Activated T-cell treated with anti-CD3 and anti-CD28 coated beads for 4 hours (primary cell): ENCODE results near the gene PPP2R1B.
"Not testable (repeated sequence)": the region's sequence is repeated elsewhere in the genome, so short reads cannot be mapped to it uniquely, and the experiment has no call there.

Source experiments
- DNase-seq: peaks from one replicate; pipeline ENCODE4 v3.0.0-alpha.2; 2020

PPP2R1B gene

GRCh38 chr11:111765984-111766833, at the start of gene PPP2R1B:
Gene PPP2R1B (minus strand): TSS chr11:111766389. CDS start chr11:111766361, 28 bp downstream.
- peak; percentile 52 for DNase-seq

GRCh38 chr11:111815489-111815888, 49.3 kb upstream of the PPP2R1B start:
- no peak for DNase-seq

DNA sequence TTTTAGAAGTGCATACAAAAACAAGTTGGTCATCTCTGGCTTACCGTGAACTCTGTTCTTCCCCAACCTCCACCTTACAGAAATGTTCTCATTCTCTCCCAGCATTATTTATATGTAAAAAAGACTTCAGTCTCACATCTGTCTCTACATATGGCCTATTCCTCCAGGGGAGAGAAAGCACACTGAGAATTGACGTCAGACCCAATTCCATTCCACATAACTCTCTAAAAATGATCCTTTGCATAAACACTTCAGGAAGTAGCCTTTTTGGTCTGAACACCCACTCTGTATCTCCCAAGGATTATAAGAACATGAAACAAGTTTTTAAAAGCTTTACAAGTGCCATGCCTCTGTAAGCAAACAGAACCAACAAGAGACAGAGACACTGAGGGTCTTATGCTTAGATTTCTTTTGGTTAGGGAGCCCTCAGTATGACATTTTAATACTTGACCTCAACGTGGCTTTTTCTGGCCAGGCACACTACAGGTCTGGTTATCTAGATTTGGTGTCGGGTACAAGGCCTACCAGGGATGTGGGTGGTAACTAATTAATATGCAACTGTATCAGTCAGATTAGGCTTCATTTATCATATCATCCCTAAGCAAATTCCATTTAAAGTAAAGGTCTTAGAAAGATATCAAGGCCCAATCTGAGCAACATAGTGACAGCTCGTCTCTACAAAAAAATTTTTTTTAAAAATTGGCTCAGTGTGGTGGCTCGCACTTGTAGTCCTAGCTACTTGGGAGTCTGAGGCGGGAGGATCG, 48.5 kb upstream of the PPP2R1B start:
- DNase-seq, result no peak

GRCh38 chr11:111814106-111814505, 47.9 kb upstream of the PPP2R1B start:
- no peak for DNase-seq

GRCh38 chr11:111812211-111812610, 46.0 kb upstream of the PPP2R1B start:
- DNase-seq, result no peak

GRCh38 chr11:111811445-111811844, 45.3 kb upstream of the PPP2R1B start:
- DNase-seq, result no peak

DNA sequence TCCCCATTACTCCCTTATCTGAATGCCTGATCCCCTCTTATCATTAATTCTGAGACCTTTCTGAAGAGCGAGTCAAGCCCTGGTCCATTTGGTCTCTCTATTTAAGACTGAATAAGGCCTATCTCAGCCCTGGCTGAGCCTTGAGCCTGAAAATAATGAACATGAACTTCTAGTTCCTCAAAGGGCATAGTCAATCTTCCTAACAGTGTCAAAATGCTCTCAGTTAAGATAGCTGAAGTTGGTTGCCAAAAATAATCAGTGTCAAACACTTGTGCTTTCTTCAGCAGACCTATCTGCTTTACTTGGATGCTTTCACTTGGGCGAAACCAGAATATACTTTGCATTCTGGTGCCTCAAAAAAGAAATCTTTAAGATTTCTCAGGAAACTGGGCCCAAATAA, 42.6 kb upstream of the PPP2R1B start:
- no peak for DNase-seq

GRCh38 chr11:111808063-111808588, 41.9 kb upstream of the PPP2R1B start:
- no peak for DNase-seq

DNA sequence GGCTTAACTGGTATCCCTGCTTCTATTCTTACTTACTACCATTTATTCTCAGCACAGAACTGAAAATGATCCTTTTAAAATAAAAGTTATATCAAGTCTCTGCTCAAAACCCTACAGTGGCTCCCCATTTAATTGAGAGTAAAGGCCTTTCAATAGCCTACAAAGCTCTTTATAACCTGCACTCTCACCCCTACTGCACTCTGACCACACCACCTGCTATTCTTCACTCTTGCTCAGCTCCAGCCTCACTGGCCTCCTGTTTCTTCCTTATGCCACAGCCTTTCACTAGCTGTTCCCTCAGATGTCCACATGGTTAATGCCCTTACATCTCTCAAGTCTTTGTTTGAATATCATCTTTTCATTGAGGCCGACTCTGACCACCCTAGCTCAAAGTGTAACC, 40.9 kb upstream of the PPP2R1B start:
- no peak for DNase-seq

DNA sequence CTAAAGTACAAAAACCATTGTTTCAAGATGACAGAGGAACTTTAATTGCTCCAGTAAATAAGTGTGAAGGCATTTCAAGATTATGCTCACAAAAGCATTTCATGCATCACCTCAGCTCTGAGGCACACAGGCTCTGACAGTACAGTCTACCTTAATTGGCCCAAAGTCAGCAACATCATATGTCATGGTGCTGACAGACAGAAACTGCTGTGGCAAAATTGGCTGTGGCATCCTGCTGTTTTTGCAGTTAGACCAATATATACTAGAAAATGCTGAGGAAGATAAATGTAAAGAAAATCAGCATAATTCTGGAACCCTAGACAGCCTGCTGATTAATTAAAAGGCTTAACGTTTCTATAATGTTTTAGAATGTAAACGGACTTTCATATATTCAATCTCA, 34.9 kb upstream of the PPP2R1B start:
- DNase-seq, result no peak

- no peak for DNase-seq
Observed at GRCh38 chr11:111798279-111798678, 32.1 kb upstream of the PPP2R1B start.

GRCh38 chr11:111797145-111797581, 31.0 kb upstream of the PPP2R1B start:
- DNase-seq, result no peak

DNA sequence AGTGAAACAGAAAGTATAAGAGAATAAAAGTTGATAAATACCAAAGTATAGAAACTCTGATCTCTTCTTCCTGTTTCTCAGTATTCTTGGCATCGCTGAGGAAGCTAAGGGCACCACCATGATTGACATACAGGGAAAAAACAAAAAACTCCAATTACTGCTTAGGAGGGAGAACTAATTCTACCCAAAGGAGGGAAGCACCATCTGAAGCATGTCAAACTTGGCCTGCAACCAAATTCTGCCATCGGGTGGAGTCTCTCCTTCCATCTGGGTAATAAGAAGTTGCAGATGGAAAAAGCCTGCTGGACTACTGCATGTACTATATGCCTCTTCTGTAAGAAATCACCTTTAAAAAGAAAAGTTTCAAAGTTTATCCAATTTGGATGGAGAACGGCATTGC, 30.5 kb upstream of the PPP2R1B start:
- DNase-seq, result no peak

GRCh38 chr11:111795334-111795985, 29.3 kb upstream of the PPP2R1B start:
- no peak for DNase-seq

DNA sequence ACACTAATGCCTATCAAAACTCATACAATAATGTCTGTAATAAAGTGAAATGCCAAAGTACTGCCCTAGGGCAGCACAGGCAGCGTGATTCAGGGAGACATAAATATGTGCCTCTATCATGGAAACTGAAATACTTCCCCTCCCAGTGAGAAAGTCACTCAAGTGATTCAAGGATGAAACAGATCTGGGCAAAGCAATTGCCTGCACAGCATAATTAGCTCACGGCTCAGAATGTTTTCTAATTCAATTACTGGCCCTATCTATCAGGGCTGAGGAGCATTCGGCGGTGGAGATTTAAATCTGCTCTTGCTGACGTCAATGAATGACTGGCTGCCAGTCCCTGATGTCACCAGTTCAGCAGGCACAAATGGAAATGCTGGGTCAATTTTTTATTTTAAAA, 27.7 kb upstream of the PPP2R1B start:
- DNase-seq, result no peak

DNA sequence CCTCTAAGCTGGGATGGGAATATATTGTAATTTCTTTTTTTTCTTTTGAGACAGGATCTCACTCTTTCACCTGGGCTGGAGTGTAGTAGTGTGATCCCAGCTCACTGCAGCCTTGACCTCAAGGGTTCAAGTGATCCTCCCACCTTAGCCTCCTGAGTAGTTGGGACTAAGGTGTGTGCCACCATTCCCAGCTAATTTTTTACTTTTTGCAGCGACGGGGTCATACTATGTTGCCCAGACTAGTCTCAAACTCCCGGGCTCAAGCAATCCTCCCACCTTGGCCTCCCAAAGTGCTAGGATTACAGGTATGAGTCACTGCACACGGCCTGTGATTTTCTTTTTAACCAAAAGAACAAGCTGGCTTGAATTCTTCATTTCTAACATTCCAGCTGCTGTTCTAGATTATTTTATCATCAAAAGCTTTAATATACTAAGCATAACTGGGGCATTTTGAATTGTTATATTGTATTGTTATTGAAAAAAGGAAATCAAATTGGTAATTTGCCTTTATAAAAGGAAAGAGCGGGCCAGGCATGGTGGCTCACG, 26.8 kb upstream of the PPP2R1B start:
- no peak for DNase-seq

GRCh38 chr11:111792314-111792713, 26.1 kb upstream of the PPP2R1B start:
- DNase-seq, result no peak

- no peak for DNase-seq
Observed at GRCh38 chr11:111788464-111788863, 22.3 kb upstream of the PPP2R1B start.

- DNase-seq, result no peak
Observed at GRCh38 chr11:111788051-111788450, 21.9 kb upstream of the PPP2R1B start.

GRCh38 chr11:111785886-111786412, 19.8 kb upstream of the PPP2R1B start:
- no peak for DNase-seq

GRCh38 chr11:111785076-111785475, 18.9 kb upstream of the PPP2R1B start:
- no peak for DNase-seq

GRCh38 chr11:111784311-111784710, 18.1 kb upstream of the PPP2R1B start:
- not testable (repeated sequence) for DNase-seq
